Measurements from ENCODE around the gene PSTK. TPM values are rescaled to one million over a fixed set of nuclear protein-coding genes. Genes with fewer than 3 reads are reported as not detected.

Gene PSTK
- total and polyA plus RNA-seq, 7 donors = 1.6 to 3.6 (median 3.0) TPM

GRCh38 chr10:122962405-122962804 is 17.8 kb upstream of the PSTK start:
- TF ChIP-seq POLR2AphosphoS5 (IDR thresholded peaks at IDR 0.05) = no peak
- TF ChIP-seq, protein P1, sequence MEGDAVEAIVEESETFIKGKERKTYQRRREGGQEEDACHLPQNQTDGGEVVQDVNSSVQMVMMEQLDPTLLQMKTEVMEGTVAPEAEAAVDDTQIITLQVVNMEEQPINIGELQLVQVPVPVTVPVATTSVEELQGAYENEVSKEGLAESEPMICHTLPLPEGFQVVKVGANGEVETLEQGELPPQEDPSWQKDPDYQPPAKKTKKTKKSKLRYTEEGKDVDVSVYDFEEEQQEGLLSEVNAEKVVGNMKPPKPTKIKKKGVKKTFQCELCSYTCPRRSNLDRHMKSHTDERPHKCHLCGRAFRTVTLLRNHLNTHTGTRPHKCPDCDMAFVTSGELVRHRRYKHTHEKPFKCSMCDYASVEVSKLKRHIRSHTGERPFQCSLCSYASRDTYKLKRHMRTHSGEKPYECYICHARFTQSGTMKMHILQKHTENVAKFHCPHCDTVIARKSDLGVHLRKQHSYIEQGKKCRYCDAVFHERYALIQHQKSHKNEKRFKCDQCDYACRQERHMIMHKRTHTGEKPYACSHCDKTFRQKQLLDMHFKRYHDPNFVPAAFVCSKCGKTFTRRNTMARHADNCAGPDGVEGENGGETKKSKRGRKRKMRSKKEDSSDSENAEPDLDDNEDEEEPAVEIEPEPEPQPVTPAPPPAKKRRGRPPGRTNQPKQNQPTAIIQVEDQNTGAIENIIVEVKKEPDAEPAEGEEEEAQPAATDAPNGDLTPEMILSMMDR (IDR thresholded peaks at IDR 0.05) = no peak
- no peak for TF ChIP-seq EP300 (IDR thresholded peaks at IDR 0.05)
- no peak for TF ChIP-seq POLR2A (IDR thresholded peaks at IDR 0.05)
- DNase-seq = no peak
- no peaks in the 10 kb centered on the region for H3K36me3 ChIP-seq
- no peaks in the 10 kb centered on the region for H3K27me3 ChIP-seq
- WGBS, 2 donors = 62 to 63% methylated on average over 3 of the region's 3 CpGs
- intact Hi-C loops (cut with DNase I) = no loop called here
- peaks cover 0 to 12% (median under 1%) of the 10 kb centered on the region in 4 donors for H3K9me3 ChIP-seq
- no peaks in the 10 kb centered on the region for H3K4me1 ChIP-seq
- H3K27ac ChIP-seq = no peak overlapping the region
- H3K4me3 ChIP-seq = no peak overlapping the region

DNA sequence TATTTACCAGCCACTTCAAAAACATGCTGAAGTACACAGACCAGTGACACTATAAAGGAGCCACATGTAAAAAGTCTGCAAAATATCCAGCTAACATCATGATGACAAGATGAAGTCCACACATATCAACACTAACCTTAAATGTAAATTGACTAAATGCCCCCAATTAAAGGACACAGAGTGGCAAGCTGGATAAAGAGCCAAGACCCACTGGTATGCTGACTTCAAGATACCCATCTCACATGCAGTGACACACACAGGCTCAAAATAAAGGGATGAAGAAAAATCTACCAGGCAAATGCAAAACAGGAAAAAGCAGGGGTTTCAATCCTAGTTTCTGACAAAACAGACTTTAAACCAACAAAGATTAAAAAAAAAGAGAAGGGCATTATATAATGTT is 13.3 kb upstream of the PSTK start:
- intact Hi-C loops (cut with DNase I) = no loop called here
- Histone ChIP-seq H3K9me3 (peaks cover 0 to 17% (median under 1%) of the 10 kb centered on the region in 4 donors), H3K4me1 (no peaks in the 10 kb centered on the region), H3K4me3 (no peak overlapping the region), H3K36me3 (no peaks in the 10 kb centered on the region), H3K27me3 (no peaks in the 10 kb centered on the region), H3K27ac (no peak overlapping the region)
- DNase-seq = no peak
- TF ChIP-seq EP300 (IDR thresholded peaks at IDR 0.05) (no peak), POLR2AphosphoS5 (IDR thresholded peaks at IDR 0.05) (no peak)

DNA sequence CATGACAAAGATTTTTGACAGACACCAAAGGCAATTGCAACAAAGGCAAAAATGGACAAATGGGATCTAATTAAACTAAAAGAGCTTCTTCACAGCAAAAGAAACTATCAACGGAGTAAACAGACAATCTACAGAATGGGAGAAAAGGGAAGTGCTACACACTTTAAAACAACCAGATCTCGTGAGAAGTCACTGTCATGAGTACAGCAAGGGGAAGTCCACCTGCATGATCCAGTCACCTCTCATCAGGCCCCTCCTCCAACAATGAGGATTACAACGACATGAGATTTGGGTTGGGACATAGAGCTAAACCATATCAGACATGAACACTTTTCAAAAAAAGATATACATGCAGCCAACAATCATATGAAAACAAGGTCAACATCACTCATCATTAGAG is 11.5 kb upstream of the PSTK start:
- Histone ChIP-seq H3K4me1 (no peaks in the 10 kb centered on the region), H3K9me3 (peaks cover 0 to 17% (median under 1%) of the 10 kb centered on the region in 4 donors), H3K4me3 (no peak overlapping the region), H3K27ac (no peak overlapping the region), H3K36me3 (no peaks in the 10 kb centered on the region), H3K27me3 (no peaks in the 10 kb centered on the region)
- intact Hi-C loops (cut with DNase I) = no loop called here
- DNase-seq = no peak
- TF ChIP-seq POLR2AphosphoS5 (IDR thresholded peaks at IDR 0.05) (no peak), EP300 (IDR thresholded peaks at IDR 0.05) (no peak), POLR2A (IDR thresholded peaks at IDR 0.05) (no peak)
- TF ChIP-seq, protein P1 (IDR thresholded peaks at IDR 0.05) = no peak
- 72 to 77% methylated on average over 3 of the region's 3 CpGs for WGBS, 2 donors

GRCh38 chr10:122974023-122974422 is 6.2 kb upstream of the PSTK start:
- intact Hi-C loops (cut with DNase I) = no loop called here
- DNase-seq = no peak
- H3K4me1 ChIP-seq = no peaks in the 10 kb centered on the region
- no peaks in the 10 kb centered on the region for H3K9me3 ChIP-seq
- no peak overlapping the region for H3K4me3 ChIP-seq
- H3K27me3 ChIP-seq = no peaks in the 10 kb centered on the region
- H3K27ac ChIP-seq = no peak overlapping the region
- H3K36me3 ChIP-seq = no peaks in the 10 kb centered on the region
- TF ChIP-seq POLR2AphosphoS5 (IDR thresholded peaks at IDR 0.05) (no peak), POLR2A (IDR thresholded peaks at IDR 0.05) (no peak), EP300 (IDR thresholded peaks at IDR 0.05) (no peak)
- TF ChIP-seq, protein P1 (IDR thresholded peaks at IDR 0.05) = no peak
- WGBS, 2 donors = 73 to 78% methylated on average over 5 of the region's 5 CpGs

- no peak overlapping the region for H3K4me3 ChIP-seq
- H3K27me3 ChIP-seq = no peaks in the 10 kb centered on the region
- no peak for DNase-seq
- TF ChIP-seq POLR2AphosphoS5 (IDR thresholded peaks at IDR 0.05) (no peak), EP300 (IDR thresholded peaks at IDR 0.05) (no peak), POLR2A (IDR thresholded peaks at IDR 0.05) (no peak)
- TF ChIP-seq, protein P1 (IDR thresholded peaks at IDR 0.05) = no peak
- no peaks in the 10 kb centered on the region for H3K9me3 ChIP-seq
- no peak overlapping the region for H3K27ac ChIP-seq
- H3K4me1 ChIP-seq = peaks cover 0 to 3% (median 3%) of the 10 kb centered on the region in 4 donors
- intact Hi-C loops (cut with DNase I) = no loop called here
- H3K36me3 ChIP-seq = no peaks in the 10 kb centered on the region
- 83 to 89% methylated on average over 3 of the region's 3 CpGs for WGBS, 2 donors
Observed at GRCh38 chr10:122974543-122975064, 5.6 kb upstream of the PSTK start.
